IMR-90 (cell line): ENCODE measurements around the gene GPSM1. TPM values are rescaled to one million over a fixed set of nuclear protein-coding genes. Genes with fewer than 3 reads are reported as not detected.

ENCODE experiments used
- ATAC-seq: fragments of 200-7000 bp; cut with Tn5 transposase; 2 replicates; pipeline ENCODE4 v1.9.1; 2020; ENCODE audit warnings: low read depth, mild to moderate bottlenecking, moderate library complexity
- BruUV-seq: library from RNA; stranded (reverse); fragments of 400-500 nt; replicated peaks from 2 replicates; lab custom pipeline; 2021; lab: Mats Ljungman, UMichigan
- CTCF ChIA-PET: fragments of 300-600 bp; formaldehyde crosslinking; extraction: SDS; loops from one replicate; lab custom pipeline; 2021; ENCODE audit warnings: antibody characterized with exemption; lab: Yijun Ruan, JAX
- POLR2A ChIA-PET: fragments of 300-600 bp; sonication (Branson Sonifier 250); formaldehyde crosslinking; loops from one replicate; lab custom pipeline; 2022; ENCODE audit warnings: antibody characterized with exemption; ENCODE audit not compliant: unreplicated experiment; lab: Charles Lee
- DNase-seq: peaks from one replicate; pipeline ENCODE4 v3.0.0; 2013
- H2AFZ ChIP-seq: replicated peaks from 2 replicates; pipeline ENCODE3; 2013; ENCODE audit warnings: low read length, mild to moderate bottlenecking; ENCODE audit not compliant: poor library complexity
- H2AK5ac ChIP-seq: 2 replicates; pipeline ENCODE4 v1.6.1; 2013; ENCODE audit warnings: low read depth, low read length, inconsistent platforms
- H2AK9ac ChIP-seq: replicated peaks from 2 replicates; pipeline ENCODE3; 2013; ENCODE audit warnings: mild to moderate bottlenecking, low read depth, low read length, moderate library complexity; ENCODE audit not compliant: poor library complexity
- H2BK120ac ChIP-seq: 2 replicates; pipeline ENCODE4 v1.6.1; 2013; ENCODE audit warnings: low read depth, low read length, inconsistent platforms
- H2BK15ac ChIP-seq: 3 replicates; pipeline ENCODE4 v1.6.1; 2013; ENCODE audit warnings: low read depth, low read length, inconsistent platforms
- H2BK20ac ChIP-seq: 2 replicates; pipeline ENCODE4 v1.6.1; 2013; ENCODE audit warnings: low read depth, mild to moderate bottlenecking, inconsistent platforms, low read length, moderate library complexity
- H2BK5ac ChIP-seq: 2 replicates; pipeline ENCODE4 v1.6.1; 2013; ENCODE audit warnings: mild to moderate bottlenecking, low read depth, low read length, inconsistent platforms; ENCODE audit not compliant: poor library complexity, severe bottlenecking
- H3K14ac ChIP-seq: replicated peaks from 2 replicates; pipeline ENCODE4 v1.6.1; 2013; ENCODE audit warnings: low read depth, low read length, inconsistent platforms
- H3K18ac ChIP-seq: 2 replicates; pipeline ENCODE4 v1.6.1; 2013; ENCODE audit warnings: low read depth, low read length, control low read depth
- H3K23ac ChIP-seq: 2 replicates; pipeline ENCODE4 v1.6.1; 2013; ENCODE audit warnings: low read depth, low read length, inconsistent platforms
- H3K27ac ChIP-seq: 2 replicates; pipeline ENCODE4 v1.5.1; 2013; ENCODE audit warnings: mild to moderate bottlenecking, control low read depth, low read length; ENCODE audit not compliant: insufficient read depth
- H3K27me3 ChIP-seq: 2 replicates; pipeline ENCODE4 v1.6.1; 2013; ENCODE audit warnings: low read length; ENCODE audit not compliant: control insufficient read depth, insufficient read depth
- H3K36me3 ChIP-seq: 2 replicates; pipeline ENCODE4 v1.6.1; 2013; ENCODE audit warnings: low read length, mixed read lengths; ENCODE audit not compliant: control insufficient read depth, insufficient read depth
- H3K4ac ChIP-seq: 2 replicates; pipeline ENCODE4 v1.6.1; 2013; ENCODE audit warnings: low read depth, low read length, inconsistent platforms
- H3K4me1 ChIP-seq: 2 replicates; pipeline ENCODE4 v1.6.1; 2013; ENCODE audit warnings: low read length, mixed read lengths; ENCODE audit not compliant: control insufficient read depth, insufficient read depth
- H3K4me2 ChIP-seq: 2 replicates; pipeline ENCODE4 v1.6.1; 2013; ENCODE audit warnings: low read depth, mild to moderate bottlenecking, control low read depth, low read length, moderate library complexity
- H3K4me3 ChIP-seq: 2 replicates; pipeline ENCODE4 v1.5.1; 2013; ENCODE audit warnings: low read depth, mild to moderate bottlenecking, control low read depth, low read length, moderate library complexity; ENCODE audit not compliant: insufficient read depth
- H3K56ac ChIP-seq: 2 replicates; pipeline ENCODE4 v1.6.1; 2013; ENCODE audit warnings: low read length, inconsistent platforms; ENCODE audit not compliant: insufficient read depth; ENCODE audit errors: extremely low read depth
- H3K79me1 ChIP-seq, 2 experiments: 2 replicates each; pipeline ENCODE4 v1.6.1; 2013; ENCODE audit warnings: low read length in 2 of 2, inconsistent platforms in 1 of 2, low read depth in 1 of 2
- H3K9ac ChIP-seq: 2 replicates; pipeline ENCODE4 v1.6.1; 2013; ENCODE audit warnings: low read depth, low read length, control low read depth
- H3K9me1 ChIP-seq: 2 replicates; pipeline ENCODE4 v1.6.1; 2013; ENCODE audit warnings: low read length, inconsistent platforms; ENCODE audit not compliant: insufficient read depth
- H3K9me3 ChIP-seq: 2 replicates; pipeline ENCODE4 v1.6.1; 2013; ENCODE audit warnings: low read length; ENCODE audit not compliant: control insufficient read depth, insufficient read depth
- H4K20me1 ChIP-seq: 2 replicates; pipeline ENCODE4 v1.6.1; 2013; ENCODE audit warnings: low read length, inconsistent platforms; ENCODE audit not compliant: insufficient read depth
- H4K5ac ChIP-seq: 2 replicates; pipeline ENCODE4 v1.6.1; 2013; ENCODE audit warnings: mild to moderate bottlenecking, low read depth, low read length, control low read depth
- H4K8ac ChIP-seq, 2 experiments: 2 replicates each; pipeline ENCODE4 v1.6.1; 2013; ENCODE audit warnings: low read depth in 2 of 2, low read length in 2 of 2, control low read depth in 1 of 2, inconsistent platforms in 1 of 2
- H4K91ac ChIP-seq: 2 replicates; pipeline ENCODE4 v1.6.1; 2013; ENCODE audit warnings: low read depth, low read length, inconsistent platforms; ENCODE audit not compliant: insufficient read depth
- BHLHE40 ChIP-seq: fragments of 150-350 bp; IDR thresholded peaks from 2 replicates; pipeline ENCODE4 v1.6.1; 2016; ENCODE audit warnings: mild to moderate bottlenecking, low read depth, low read length
- CEBPB ChIP-seq: IDR thresholded peaks from 2 replicates; pipeline ENCODE4 v1.6.1; 2012; ENCODE audit warnings: low read depth, low read length, improper control_type of control experiment
- CHD1 ChIP-seq: IDR thresholded peaks from 2 replicates; pipeline ENCODE4 v1.6.1; 2012; ENCODE audit warnings: low read depth, low read length, improper control_type of control experiment
- MAFK ChIP-seq: IDR thresholded peaks from 2 replicates; pipeline ENCODE4 v1.6.1; 2012; ENCODE audit warnings: low read depth, low read length, improper control_type of control experiment
- MXI1 ChIP-seq: IDR thresholded peaks from 2 replicates; pipeline ENCODE4 v1.6.1; 2012; ENCODE audit warnings: low read depth, mild to moderate bottlenecking, low read length, moderate library complexity, borderline replicate concordance
- RCOR1 ChIP-seq: IDR thresholded peaks from 2 replicates; pipeline ENCODE4 v1.6.1; 2012; ENCODE audit warnings: mild to moderate bottlenecking, low read length, improper control_type of control experiment; ENCODE audit not compliant: insufficient replicate concordance
- RFX5 ChIP-seq: IDR thresholded peaks from 2 replicates; pipeline ENCODE4 v1.8.0; 2012; ENCODE audit warnings: low read depth, mild to moderate bottlenecking, low read length, moderate library complexity
- SMC3 ChIP-seq: fragments of 150-350 bp; IDR thresholded peaks from 2 replicates; pipeline ENCODE4 v1.6.1; 2016; ENCODE audit warnings: low read depth, mild to moderate bottlenecking, antibody characterized with exemption, low read length, moderate library complexity
- WGBS, 2 experiments: methylation state at CpG; one replicate each; pipeline versions ENCODE4 v1.1.5 to v1.1.7; 2013; ENCODE audit warnings: missing lambda C conversion rate in 2 of 2; ENCODE audit not compliant: insufficient read length in 1 of 2; ENCODE audit errors: extremely low coverage in 2 of 2; 5-methylcytosine and 5-hydroxymethylcytosine counted together
- dilution Hi-C: fragments of 300-500 bp; cut with HindIII; formaldehyde crosslinking; loops from one replicate; pipeline ENCODE4 v1.14.3; 2018; ENCODE audit warnings: low sequenced_read_pairs; ENCODE audit not compliant: unreplicated experiment
- in situ Hi-C: fragments of 300-500 bp; cut with MboI; formaldehyde crosslinking; loops from 3 replicates; pipeline ENCODE4 v1.14.3; 2019; ENCODE audit warnings: low sequenced_read_pairs, inconsistent platforms, mixed read lengths
- intact Hi-C: fragments of 100-400 bp; cut with micrococcal nuclease; formaldehyde crosslinking; loops from 2 replicates; pipeline ENCODE4 v1.10.0; 2022
- polyA plus RNA-seq, 3 experiments: library from polyadenylated mRNA; depleted of rRNA; stranded (reverse); fragments of >200 nt; gene quantifications; 2 replicates each; pipeline ENCODE4 v1.2.3, GENCODE V29; 2012; ENCODE audit warnings: low replicate concordance in 1 of 3
- total RNA-seq: library from RNA; depleted of rRNA; stranded (reverse); fragments of >200 nt; gene quantifications from 2 replicates; pipeline ENCODE4 v1.2.3, GENCODE V29; 2012
- TF ChIP-seq, protein P1 (sequence below): fragments of 150-350 bp; IDR thresholded peaks from 2 replicates; pipeline ENCODE4 v1.6.1; 2016; ENCODE audit warnings: low read depth, mild to moderate bottlenecking, low read length, moderate library complexity, borderline replicate concordance

GPSM1 gene
- total and polyA plus RNA-seq, 2 of the 4 experiments (the other 2 are of a cell fraction): 28.7 to 71.2 TPM

DNA sequence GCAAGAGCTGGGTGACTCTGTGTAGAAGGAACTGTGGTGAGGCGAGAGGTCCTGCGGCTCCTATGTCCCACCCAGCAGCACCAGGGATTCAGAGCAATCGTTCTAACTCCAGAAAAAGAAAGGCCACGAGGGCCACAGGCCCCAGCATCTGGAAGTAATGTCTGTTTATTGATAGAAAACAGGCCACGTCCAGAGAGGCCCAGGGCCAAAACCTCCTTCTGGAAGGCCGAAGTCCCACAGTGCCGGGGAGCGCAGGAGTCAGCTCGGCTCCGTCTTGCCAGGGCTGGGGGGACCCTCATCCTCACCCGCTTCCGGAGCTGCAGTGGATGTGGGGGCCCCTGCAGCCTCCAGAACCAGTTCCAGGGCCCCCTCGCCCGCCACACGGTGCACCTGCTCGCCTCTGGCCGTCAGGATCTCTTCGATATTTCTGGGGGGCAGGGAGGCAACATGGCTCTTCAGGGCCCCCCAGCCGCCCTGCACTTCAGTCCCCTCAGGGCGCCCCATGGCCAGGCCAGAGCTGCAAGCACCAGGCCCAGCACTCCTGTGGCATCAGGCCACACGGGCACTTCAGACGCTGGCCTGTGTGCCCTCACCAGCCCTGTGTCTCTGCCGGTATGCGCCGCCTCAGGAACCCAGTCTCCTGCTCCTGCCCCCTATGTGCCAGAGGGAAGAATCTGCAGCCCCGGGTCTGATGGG is 34.6 kb downstream of the GPSM1 start:
- Histone ChIP-seq H3K4ac (peak overlapping the region; percentile 94), H3K4me3 (no peak overlapping the region), H2BK15ac (peak overlapping the region; percentile 62; the same call in 1 of the 3 replicates), H3K23ac (peak overlapping the region; percentile 90; the same call in 1 of the 2 replicates), H4K20me1 (no peaks in the 10 kb centered on the region; the same call in 1 of the 2 replicates), H3K14ac (peak overlapping the region; percentile 56), H3K79me1 (peaks cover 3 to 33% of the 10 kb centered on the region in 2 experiments; a peak in 3 of 4 replicates), H2AK5ac (peak overlapping the region; percentile 90; the same call in 1 of the 2 replicates), H3K4me2 (peak overlapping the region; percentile 21; the same call in 1 of the 2 replicates), H4K91ac (peak overlapping the region; percentile 91), H3K9me1 (peaks cover 6% of the 10 kb centered on the region), H3K9ac (peak overlapping the region; percentile 36), H2AFZ (peak overlapping the region; percentile 80), H4K5ac (peak overlapping the region; percentile 42), H3K36me3 (peaks cover 21% of the 10 kb centered on the region; the same call in 1 of the 2 replicates), H4K8ac (peak overlapping the region; percentile 87 to 90; a peak in 3 of 4 replicates), H2BK20ac (peak overlapping the region; percentile 36; the same call in 1 of the 2 replicates), H2AK9ac (peak overlapping the region; percentile 95), H3K4me1 (peaks cover 29% of the 10 kb centered on the region), H2BK5ac (peak overlapping the region; percentile 84), H3K56ac (0 out of 2 replicates have a peak overlapping the region, but pooled peaks have one; percentile 9), H3K18ac (peak overlapping the region; percentile 21), H2BK120ac (peak overlapping the region; percentile 82), H3K9me3 (no peaks in the 10 kb centered on the region), H3K27me3 (no peaks in the 10 kb centered on the region), H3K27ac (peak overlapping the region; percentile 83)
- in situ Hi-C loops (no loop called here), intact Hi-C loops (no loop called here), dilution Hi-C loops (no loop called here)
- CTCF ChIA-PET: interaction anchor here (0.6 kb wide), 1 partner anchor 35 kb away, joined by 3 read pairs; the partner anchor contains the start of gene GPSM1
- TF ChIP-seq RCOR1 (no peak), BHLHE40 (no peak), CEBPB (no peak), CHD1 (no peak), MXI1 (no peak), RFX5 (no peak), MAFK (no peak), SMC3 (no peak)
- TF ChIP-seq, protein P1, sequence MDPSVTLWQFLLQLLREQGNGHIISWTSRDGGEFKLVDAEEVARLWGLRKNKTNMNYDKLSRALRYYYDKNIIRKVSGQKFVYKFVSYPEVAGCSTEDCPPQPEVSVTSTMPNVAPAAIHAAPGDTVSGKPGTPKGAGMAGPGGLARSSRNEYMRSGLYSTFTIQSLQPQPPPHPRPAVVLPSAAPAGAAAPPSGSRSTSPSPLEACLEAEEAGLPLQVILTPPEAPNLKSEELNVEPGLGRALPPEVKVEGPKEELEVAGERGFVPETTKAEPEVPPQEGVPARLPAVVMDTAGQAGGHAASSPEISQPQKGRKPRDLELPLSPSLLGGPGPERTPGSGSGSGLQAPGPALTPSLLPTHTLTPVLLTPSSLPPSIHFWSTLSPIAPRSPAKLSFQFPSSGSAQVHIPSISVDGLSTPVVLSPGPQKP: no peak
- POLR2A ChIA-PET: no interaction called here
- no TSS peak for BruUV-seq
- DNase-seq (peak; percentile 30), ATAC-seq (no peak)
- whole genome bisulfite sequencing, 2 experiments: 74% methylated on average over 16 of the region's 26 CpGs; no CpG with 5 or more reads in 1 of the 2 experiments
